Bladder microvascular endothelial cell (primary cell): Measurements from ENCODE around the gene ARID1A. TPM values are rescaled to one million over a fixed set of nuclear protein-coding genes. Genes with fewer than 3 reads are reported as not detected.

ENCODE experiments used
- total RNA-seq: library from RNA; depleted of rRNA; stranded (reverse); fragments of >200 nt; gene quantifications from 2 replicates; pipeline ENCODE4 v1.2.3, GENCODE V29; 2014

Gene ARID1A
- total RNA-seq = 12.5 and 49.2 TPM in 2 replicates

GRCh38 chr1:26695356-26696118 is at the start of gene ARID1A:
ARID1A (plus strand) TSS chr1:26696015; CDS start chr1:26696404, 389 bp downstream.

GRCh38 chr1:26787706-26788514 is 92.1 kb downstream of the ARID1A start, which contains the start of gene PIGV:
PIGV (plus strand) TSS chr1:26787950; CDS start chr1:26790816, 2,866 bp downstream.

GRCh38 chr1:26826261-26827105 is 130.7 kb downstream of the ARID1A start, which contains the start of gene ZDHHC18:
ZDHHC18 (plus strand) TSS chr1:26826688; CDS start chr1:26826805, 117 bp downstream.

Other genes with a start within 250 kb of the ARID1A start
- 142 and 291 TPM in 2 replicates for gene HMGN2, start 223.6 kb upstream of the ARID1A start, total RNA-seq
- gene RPS6KA1, start 166.3 kb upstream of the ARID1A start, total RNA-seq = 15.4 TPM in 2 replicates
- gene PIGV, start 91.9 kb downstream of the ARID1A start, total RNA-seq = 5.6 and 5.7 TPM in 2 replicates
- 3.7 and 11.1 TPM in 2 replicates for gene ZDHHC18, start 130.7 kb downstream of the ARID1A start, total RNA-seq
- 0.16 and 0.25 TPM in 2 replicates for gene SFN, start 167.1 kb downstream of the ARID1A start, total RNA-seq
- 6.6 and 12.5 TPM in 2 replicates for gene GPN2, start 194.3 kb downstream of the ARID1A start, total RNA-seq
- gene GPATCH3, start 204.5 kb downstream of the ARID1A start, total RNA-seq = 9.1 and 11.4 TPM in 2 replicates
- not detected in 2 replicates for gene NR0B2, start 218.0 kb downstream of the ARID1A start, total RNA-seq
- gene NUDC, start 225.7 kb downstream of the ARID1A start, total RNA-seq = 20.9 and 32.0 TPM in 2 replicates